HG02938 (cell line): ENCODE data around the gene PRKG1.
"Not testable (repeated sequence)": the region's sequence is repeated elsewhere in the genome, so short reads cannot be mapped to it uniquely, and the experiment has no call there.

ENCODE experiments used
- ATAC-seq: cut with Tn5 transposase; IDR thresholded peaks from one replicate; pipeline ENCODE4 v1.9.1; 2021; ENCODE audit warnings: mild to moderate bottlenecking, moderate library complexity; ENCODE audit not compliant: unreplicated experiment

Gene PRKG1

DNA sequence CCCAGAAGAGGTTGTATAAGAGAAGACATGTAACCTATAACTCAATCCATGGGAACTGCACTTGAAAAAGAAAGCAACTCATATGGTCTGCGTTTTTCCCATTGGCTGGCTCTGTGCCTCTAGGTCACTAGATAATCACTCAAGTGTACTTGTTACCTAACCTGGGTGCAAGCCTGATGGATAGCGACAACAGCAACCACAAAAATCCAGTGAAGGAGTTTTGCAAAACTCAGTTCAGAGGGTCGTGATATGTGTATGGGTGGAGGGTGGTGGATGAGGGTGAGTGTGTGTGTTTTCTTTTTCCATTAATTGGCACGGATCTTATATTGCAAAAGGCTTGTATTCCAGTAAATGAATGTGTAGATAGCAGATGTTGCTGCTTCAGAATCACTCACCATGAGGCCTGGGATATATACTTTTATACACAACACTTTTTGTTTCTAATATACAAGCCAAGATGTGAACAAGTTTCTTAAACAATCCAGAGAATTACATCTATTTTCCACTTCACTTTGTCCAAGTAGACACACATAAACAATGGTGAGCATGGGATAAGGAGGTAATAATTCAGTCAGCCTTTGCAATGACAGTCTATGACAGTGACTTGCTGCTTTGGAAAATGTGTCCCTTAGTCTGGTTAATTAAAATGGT is 952.9 kb downstream of the PRKG1 start:
- ATAC-seq: no peak

DNA sequence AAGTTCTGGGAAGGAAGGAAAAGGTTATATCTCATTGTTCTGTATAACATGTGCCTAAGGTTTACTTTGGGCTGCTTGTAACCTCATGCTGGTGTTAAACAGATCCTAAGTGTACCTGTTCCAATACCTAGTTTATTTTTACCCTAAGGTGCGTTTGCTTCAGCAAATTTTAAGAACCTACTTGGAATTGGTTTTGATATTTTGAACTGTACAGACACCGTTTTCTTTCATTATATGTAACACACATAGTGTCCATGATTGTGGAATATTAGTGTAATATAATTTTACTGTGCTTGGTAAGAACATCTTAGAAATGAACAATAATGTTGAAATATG is 954.2 kb downstream of the PRKG1 start:
- ATAC-seq: no peak

DNA sequence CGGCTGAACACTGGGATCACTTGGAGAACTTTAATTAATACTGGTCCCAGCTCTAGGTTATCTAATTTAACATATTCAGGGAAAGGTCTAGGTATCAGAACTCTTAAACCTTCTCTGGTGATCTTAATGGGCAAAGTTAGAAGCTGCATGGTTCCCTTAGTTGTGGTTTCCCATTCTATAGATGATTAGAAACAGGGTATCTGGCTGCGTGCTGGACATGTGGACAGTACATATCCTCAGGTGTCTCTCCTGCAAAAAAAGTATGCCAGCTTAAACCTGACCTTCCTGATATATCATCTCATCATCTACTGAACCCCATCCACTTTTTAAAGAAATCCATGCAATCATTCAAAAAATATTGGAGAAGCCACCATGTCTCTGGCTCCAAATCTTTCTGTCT is 955.3 kb downstream of the PRKG1 start:
- no peak for ATAC-seq

DNA sequence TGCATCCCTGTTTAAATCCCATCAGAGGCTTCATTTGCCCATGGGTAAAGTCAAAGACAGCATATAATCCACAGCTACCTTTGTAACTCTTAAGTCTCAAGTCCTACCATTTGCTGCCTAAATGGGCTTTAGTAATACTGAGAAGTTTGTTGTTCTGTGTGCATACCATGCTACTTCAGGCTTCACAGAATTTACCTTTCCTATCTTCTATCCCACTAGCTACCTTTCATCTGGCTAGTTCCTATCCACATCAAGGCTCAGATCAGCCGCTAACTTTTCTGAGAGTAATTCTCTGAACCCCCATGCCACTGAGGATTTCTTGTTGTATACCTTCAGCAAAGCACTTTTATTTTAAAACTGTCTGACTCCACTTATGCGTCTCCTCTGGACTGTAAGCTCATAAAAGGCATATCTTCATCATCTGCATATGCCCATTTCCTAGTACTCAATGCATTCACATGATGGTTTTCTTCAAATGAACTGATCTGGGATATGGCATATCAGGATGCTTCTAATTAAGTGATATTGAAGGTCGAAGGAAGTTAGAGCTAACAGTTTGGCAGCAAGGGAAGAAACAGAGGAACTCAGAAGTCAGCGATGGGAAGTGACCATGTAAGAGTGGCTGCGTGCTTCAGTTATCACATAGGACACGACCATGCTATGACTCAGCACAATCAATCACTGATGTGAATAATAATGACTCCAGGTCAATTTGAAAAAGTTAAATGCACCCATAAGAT is 955.9 kb downstream of the PRKG1 start:
- ATAC-seq: no peak

DNA sequence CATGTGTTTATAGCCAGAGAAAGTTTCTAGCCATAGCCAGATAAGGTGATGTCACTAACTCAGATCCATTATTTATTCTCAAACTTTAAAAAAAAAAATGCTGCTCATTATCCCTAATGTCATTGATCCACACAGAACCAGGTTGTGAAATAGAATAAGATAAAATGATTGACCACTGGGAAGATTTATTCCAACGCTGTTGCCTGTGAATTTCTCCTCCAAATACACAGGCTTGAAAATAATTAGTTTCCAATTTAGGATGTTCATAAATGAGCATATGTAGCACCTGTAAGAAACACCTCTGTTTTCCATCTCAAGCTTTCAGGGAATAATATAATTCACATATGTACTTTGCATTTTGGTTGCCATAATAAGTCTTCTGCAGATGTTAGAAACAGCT is 956.7 kb downstream of the PRKG1 start:
- no peak for ATAC-seq

DNA sequence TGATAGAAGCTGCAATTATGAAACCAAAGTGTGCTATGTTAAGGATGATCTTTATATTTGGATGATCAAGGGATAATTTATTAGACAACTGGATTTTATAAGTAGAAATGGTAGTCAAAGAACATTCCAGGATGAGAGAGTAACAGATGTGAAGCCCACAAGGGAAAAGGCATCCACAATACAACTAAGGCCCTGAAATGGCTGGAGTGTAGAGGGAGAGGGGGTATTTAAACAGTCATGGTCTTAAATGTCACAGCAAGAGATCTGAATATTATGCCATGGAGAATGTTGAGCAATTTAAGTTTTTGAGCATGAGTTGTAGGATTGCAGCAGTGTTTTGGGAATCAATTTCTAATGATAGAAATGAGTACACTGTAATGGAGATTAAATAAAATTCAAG is 957.5 kb downstream of the PRKG1 start:
- no peak for ATAC-seq

DNA sequence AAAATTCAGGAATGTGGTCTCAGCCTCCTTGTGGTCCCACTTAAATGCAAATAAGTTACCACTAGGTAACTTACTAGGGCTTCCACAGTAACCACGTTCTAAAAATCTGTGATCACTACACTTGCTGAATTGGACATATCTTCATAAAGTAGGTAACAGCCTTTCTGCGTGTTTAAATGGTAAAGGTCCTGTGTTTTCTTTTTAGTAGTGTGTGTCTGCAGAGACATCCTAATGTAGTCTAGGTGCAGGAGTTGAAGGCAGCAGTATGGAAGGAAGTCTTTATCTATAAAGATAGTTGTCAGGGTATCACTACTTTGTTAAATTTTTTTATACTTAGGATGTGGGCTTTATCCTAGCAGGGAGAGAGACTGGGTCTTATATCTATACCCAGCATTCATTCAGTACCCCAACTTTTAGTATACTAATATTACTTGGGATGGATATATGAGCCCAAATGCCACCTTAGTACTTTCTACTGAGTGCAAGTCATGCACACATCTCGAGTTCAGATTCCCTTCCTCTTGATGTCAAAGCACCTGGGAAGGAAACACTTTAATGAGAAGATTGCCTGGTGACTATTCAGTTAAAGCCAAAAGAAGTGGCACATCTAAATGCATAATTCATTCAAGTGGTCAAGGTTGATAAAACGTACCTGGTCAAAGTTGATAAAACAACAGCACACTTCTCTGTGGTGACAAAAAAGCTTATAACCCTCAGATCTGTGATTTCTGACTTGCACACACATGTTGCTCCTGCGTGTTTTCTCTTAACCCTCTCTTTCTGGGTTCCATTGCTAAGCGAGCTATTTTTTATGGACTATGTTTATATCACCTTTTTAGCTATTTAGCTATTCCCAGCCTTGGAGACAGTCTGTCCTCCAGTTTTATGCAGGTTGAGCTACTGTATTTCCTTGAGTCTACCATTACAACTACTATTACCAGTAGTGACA is 958.7 kb downstream of the PRKG1 start:
- no peak for ATAC-seq

DNA sequence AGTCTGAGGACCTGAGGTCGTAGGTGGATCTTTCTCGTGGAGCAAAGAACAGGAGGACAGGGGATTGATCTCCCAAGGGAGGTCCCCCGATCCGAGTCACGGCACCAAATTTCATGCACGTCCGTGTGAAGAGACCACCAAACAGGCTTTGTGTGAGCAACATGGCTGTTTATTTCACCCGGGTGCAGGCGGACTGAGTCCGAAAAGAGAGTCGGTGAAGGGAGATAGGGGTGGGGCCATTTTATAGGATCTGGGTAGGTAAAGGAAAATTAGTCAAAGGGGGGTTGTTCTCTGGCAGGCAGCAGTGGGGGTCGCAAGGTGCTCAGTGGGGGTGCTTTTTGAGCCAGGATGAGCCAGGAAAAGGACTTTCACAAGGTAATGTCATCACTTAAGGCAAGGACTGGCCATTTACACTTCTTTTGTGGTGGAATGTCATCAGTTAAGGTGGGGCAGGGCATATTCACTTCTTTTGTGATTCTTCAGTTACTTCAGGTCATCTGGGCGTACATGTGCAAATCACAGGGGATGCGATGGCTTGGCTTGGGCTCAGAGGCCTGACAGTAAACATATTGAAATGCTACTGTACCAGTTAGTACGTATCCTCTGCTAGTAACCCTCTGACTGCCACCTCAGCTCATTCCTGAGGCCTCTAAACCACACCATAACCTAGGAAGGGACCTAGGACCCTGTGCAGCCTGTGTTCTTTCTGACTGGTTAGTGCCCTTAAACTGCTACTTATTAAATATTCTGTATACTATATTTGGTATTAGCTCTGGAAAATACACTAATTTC is 964.9 kb downstream of the PRKG1 start:
- not testable (repeated sequence) for ATAC-seq

DNA sequence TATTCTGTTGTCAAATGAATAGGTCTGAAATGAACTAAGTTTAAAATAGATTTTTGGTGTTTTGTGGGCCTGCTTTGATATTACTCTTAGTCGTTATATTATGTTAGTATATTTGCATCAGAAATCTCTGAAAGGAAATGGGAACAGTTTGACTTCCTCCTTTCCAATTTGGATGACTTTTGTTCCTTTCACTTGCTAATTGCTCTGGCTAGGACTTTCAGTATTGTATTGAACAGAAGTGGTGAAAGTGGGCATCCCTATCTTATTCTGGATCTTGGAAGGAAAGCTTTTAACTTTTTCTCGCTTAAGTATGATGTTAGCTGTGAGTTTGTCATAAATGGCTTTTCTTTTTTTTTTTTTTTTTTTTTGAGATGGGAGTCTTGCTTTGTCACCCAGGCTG is 966.2 kb downstream of the PRKG1 start:
- no peak for ATAC-seq

DNA sequence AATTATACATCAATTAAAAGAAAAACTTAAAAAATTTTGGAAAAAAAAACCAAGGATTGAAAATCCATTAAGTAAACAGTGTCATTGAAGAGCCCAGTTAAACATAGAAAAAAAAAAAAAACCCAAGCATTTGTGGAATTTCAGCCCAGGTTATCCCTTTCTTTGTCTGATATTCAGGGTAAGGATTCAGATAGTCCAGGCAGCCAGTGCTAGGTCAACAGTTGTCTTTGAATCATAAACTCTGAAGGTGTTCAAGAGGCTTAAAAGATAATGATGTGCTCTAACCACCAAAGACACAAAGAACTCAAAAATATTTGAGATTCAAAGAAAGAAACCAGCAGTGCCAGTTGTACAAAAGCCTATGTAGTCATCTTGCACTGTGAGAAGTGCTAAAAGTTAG is 969.5 kb downstream of the PRKG1 start:
- ATAC-seq: no peak

DNA sequence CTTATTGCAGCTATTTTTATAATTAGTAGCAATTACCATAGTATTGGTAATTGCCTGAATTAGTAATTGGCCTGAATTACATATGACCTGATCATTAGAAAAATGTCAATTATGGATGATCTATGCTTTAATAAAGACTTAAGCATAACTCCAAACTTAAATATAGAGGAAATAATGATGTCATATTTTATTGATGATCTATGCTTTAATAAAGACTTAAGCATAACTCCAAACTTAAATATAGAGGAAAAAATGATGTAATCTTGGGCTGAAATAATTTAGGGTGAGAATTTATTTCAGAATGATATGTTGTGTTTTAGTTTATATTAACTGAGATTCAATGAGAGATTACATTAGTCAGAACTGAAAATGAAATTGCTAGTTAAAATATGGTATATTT is 973.8 kb downstream of the PRKG1 start:
- no peak for ATAC-seq

DNA sequence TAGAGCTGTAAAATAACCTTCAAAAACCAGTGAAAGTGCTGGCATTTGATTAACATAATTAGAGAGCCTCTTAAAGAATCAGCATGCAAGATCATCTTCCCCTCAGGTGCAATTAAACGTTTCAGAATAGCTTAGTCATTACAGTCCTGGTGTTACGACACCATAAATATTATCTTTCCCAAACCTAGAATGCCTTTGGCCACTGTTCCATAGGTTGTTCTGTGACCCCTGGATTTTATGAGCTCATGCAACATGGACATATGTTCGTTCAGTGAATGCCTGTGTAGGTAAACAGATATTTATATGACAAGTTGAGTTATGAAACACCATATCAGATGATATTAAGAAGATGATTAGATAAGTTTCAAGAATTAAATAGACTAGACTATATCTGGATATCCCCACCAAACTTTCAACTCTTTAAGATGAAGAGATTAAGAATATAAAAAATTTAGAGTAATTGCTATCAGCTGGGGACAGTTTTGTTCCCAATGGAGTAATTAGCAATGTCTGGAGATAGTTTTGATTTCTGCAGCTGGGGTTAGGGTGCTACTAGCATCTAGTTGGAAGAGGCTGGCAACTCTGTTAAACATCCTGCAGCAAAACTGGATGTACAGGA is 976.3 kb downstream of the PRKG1 start:
- ATAC-seq: no peak

DNA sequence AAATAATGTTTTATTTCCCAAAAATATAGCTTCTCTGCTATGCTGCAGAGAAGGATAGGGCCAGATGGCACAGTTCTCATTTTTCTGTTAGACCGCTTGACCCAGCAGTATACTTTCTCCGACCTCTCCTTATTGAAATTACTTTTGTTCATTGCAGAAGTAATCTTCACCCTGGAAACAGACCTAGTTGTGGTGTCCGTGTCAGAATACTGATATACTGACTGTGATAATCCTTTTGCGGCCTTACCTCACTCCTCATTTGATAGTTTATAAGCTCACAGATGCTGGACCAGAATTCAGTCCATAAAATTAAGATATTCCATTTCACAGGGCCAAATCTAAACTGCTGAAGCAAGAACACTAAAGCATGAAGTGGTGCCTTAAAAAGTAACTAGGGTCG is 979.2 kb downstream of the PRKG1 start:
- no peak for ATAC-seq

DNA sequence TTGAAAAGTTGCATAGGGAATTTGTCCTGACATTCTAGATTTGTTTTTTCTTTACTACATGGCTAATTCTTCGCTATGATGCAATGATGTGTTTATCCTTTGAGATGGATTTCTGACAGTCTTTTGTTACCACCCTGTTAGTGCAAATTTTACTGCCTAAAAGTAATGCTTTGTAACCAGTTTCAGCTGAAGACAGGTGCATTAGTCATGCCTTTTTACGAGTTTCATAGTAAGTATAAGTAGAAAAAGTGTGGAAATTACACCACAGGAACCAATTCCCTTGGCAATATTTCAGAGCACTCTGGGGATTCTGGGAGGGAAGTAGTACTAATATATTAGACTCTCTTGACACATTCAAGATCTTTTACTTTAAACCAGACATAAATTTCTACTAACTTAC is 982.0 kb downstream of the PRKG1 start:
- no peak for ATAC-seq

DNA sequence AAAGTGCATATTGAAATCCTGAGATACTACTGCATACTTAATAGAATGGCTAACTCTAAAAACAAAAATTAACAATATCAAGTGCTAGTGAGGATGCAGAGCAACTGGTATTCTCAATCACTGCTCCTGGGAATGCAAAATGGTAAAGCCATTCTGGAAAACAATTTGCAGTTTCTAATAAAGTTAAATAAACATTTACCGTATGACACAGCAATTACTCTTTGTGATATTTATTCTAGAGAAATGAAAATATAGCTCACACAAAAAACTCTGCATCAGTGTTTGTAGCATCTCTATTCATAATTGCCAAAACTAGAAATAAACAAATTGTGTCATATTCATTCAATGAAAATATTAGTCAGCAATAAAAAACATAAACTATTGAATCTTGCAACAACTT is 984.8 kb downstream of the PRKG1 start:
- ATAC-seq: no peak

DNA sequence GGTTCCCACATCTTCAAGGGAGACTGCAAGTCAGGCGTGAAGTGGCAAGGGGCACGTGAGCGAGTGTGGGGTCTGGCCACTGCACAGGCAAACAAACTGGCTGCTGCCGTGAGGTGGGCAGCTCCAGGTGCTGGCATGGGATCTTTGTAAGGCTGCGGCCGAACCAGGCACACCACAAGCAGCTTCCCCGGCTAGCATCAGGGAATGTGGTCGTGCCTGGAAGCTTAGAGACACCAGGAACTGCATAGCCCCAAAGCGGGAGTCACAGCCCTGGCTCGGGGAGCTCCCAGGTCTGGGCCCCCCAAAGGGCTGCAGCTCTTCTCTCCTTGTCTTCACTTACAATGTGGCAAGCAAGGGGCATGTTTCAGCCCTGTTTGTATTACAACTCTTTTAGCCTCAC is 988.9 kb downstream of the PRKG1 start:
- no peak for ATAC-seq

DNA sequence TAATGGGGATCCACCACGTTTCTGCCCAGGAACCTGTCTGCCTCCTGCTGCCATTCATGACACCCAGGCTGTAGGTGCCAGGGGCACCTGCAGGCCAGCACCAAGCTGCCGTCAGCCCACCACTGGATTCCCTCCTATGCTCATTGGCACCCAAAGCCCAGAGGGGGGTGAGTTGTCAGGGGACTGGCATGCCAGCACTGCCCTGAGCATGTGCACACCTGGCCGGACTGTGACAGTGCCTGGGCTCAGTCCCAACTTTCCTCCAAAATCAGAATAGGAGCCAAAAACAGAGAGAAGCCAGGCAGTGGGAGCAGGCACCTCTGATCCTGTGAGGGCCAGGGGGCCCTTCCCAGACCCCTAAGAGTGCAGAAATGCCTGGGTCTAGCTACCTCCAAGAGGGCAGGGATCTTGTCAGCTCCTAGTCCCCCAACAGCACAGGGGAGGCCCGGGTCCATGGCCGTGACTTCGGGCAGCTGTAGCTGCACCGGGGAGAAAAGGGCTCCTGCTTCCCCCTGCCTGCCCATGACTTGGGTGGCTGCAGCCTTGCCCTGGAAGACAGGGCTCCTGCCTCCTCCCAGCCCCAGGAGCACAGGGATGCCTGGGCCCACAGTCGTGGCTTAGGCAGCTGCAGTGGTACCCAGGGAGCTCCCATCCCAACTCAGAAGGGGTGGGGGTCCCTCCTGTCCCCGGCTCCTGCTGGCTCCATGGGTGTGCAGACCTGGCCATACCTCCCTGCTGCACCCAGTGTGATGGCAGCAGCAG is 990.0 kb downstream of the PRKG1 start:
- ATAC-seq: no peak

DNA sequence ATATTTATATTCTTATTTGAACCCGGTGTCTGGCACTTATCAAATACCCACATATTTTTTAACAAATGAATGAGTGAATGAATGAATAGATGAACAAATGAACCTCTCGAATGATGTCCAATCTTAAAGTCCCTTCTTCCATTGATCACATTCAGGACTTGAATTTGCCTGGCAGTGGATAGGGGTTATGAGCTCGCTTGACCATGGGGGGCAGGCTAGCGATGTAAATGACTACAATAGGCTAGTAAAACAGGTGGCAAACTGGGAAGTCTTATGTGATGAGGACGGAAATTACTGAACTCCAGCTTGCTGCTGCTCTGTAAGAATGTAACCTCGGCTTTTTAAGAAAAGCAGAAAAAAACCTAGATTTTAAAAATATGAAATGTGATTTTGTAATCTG is 992.1 kb downstream of the PRKG1 start:
- no peak for ATAC-seq

DNA sequence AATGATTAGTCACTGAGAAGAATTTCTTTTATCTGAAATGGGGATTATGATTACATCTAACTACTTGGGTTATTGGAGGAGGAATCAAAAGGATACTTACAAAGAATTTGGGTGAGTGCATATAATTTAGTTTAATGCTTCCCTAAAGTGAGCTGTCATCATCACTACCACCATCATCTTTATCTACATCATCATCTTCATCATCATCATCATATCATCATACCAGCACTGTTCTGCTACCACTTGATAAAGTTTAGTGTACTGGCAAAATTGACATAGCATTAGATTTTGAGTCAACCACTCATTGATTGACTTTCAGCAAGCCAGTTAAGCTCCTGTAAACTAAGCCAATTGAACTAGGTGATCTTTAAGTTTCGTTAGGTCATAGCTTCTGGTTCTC is 994.2 kb downstream of the PRKG1 start:
- ATAC-seq: no peak

DNA sequence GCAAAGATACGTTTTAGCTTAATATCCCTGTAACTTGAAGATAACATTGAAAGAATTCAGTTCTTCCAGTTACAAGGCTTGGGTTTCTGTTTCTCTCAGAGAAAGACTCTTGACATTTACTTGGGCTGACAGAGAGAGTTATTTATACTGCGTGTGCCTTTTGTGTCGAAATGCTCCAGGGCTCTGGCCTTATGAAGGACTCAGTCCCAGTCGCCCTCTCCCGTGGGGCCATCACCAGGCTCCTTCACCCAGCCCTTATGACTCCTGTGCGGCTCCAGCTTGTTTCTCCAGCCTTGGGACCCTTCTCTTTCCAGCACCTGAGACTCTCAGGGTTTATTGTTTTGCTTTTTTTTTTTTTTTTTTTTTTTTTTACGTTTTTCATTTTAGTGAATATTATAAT is 997.5 kb downstream of the PRKG1 start:
- no peak for ATAC-seq
